Measurements from ENCODE around the gene MAZ. TPM values are rescaled to one million over a fixed set of nuclear protein-coding genes. Genes with fewer than 3 reads are reported as not detected.
A peak's percentile ranks its signal among the peaks of the same experiment; 100 is the strongest.

MAZ gene
- total and polyA plus RNA-seq, 2 of the 13 experiments (the other 11 are each of a cell fraction or from before 2014, with no cell fraction given), result 203 to 277 TPM

DNA sequence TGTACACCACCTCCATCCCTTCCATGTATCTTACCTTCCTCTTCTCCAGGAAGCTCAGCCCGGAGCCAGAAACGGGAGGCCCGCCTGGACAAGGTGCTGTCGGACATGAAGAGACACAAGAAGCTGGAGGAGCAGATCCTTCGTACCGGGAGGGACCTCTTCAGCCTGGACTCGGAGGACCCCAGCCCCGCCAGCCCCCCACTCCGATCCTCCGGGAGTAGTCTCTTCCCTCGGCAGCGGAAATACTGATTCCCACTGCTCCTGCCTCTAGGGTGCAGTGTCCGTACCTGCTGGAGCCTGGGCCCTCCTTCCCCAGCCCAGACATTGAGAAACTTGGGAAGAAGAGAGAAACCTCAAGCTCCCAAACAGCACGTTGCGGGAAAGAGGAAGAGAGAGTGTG, 13.2 kb downstream of the MAZ start:
- Histone ChIP-seq H3K27ac (ENCODE audit: extremely low read length, insufficient read depth, low read length) (peak overlapping the region; percentile 24), H3K27me3 (ENCODE audit: control insufficient read depth in 1 of 2, insufficient read depth in 2 of 2, low read length in 2 of 2) (no peaks in the 10 kb centered on the region; a peak in 2 of 5 replicates), H3K4me2 (ENCODE audit: low read depth, low read length) (peak overlapping the region; percentile 86), H3K9ac (ENCODE audit: insufficient read depth, low read depth, low read length) (no peak overlapping the region), H3K4me1 (ENCODE audit: insufficient read depth, low read length) (peaks cover 88% of the 10 kb centered on the region), H3K79me2 (ENCODE audit: insufficient read depth, low read length) (peaks cover 29% of the 10 kb centered on the region), H2AFZ (ENCODE audit: low read length) (no peak overlapping the region), H4K20me1 (ENCODE audit: insufficient read depth, low read length) (peaks cover 5% of the 10 kb centered on the region; the same call in 1 of the 2 replicates), H3K9me3 (ENCODE audit: low read length) (no peaks in the 10 kb centered on the region), H3K4me3 (replicated peaks in 1 of 3; ENCODE audit: insufficient read depth in 1 of 3, low read depth in 2 of 3, low read length in 3 of 3) (peak overlapping the region in 1 of 3 experiments; percentile 71; a peak in 2 of 6 replicates), H3K36me3 (replicated peaks in 1 of 2; ENCODE audit: control insufficient read depth in 1 of 2, insufficient read depth in 2 of 2, low read length in 2 of 2) (peaks cover 0 to 9% of the 10 kb centered on the region in 2 experiments; a peak in 2 of 5 replicates)
- in situ Hi-C loops (cut with HindIII; ENCODE audit: extremely low pct_ligation_motif_present, low pct_unique_long_range_greater_than_20kb), result loop anchor here (25.0 kb wide), 1 partner anchor 843 kb away; the partner anchor contains the start of genes FBRS and PRR14
- BruUV-seq (replicated peaks), result no TSS peak
- WGBS (ENCODE audit: low lambda C conversion rate), result 84% methylated on average over 15 of the region's 15 CpGs
- ATAC-seq (no peak), FAIRE-seq (no peak), DNase-seq (ENCODE audit: low spot score) (no peak)
- ChIA-PET POLR2A (interaction anchor here (1.3 to 7.0 kb wide), 9 partner anchors 8 to 142 kb away, joined by 3 to 145 read pairs (median 18); partner anchors contain the start of genes CDIPT, KIF22, MAZ and PRRT2), CTCF (ENCODE audit: low intra/inter-chr PET ratio, low total read pairs) (interaction anchor here (3.3 kb wide), 1 partner anchor 29 kb away, joined by 12 read pairs; no protein-coding TSS in a partner anchor)
- intact Hi-C loops (cut with micrococcal nuclease; ENCODE audit: unreplicated experiment), result no loop called here
- TF ChIP-seq AGO2 (optimal IDR thresholded peaks at IDR 0.05; ENCODE audit: low read depth, low read length), result no peak
- no peak for TF ChIP-seq NFE2L2 (IDR thresholded peaks at IDR 0.05; ENCODE audit: low read length)
- TF ChIP-seq TOE1 (CRISPR knock-in tag; IDR thresholded peaks at IDR 0.05), result no peak
- TF ChIP-seq XRCC5 (optimal IDR thresholded peaks at IDR 0.05; ENCODE audit: low read length), result peak; percentile 28
- no peak for TF ChIP-seq ZNF276 (CRISPR knock-in tag; IDR thresholded peaks at IDR 0.05; ENCODE audit: low read depth)
- TF ChIP-seq RFX3 (CRISPR knock-in tag; IDR thresholded peaks at IDR 0.05), result no peak
- 0 out of 2 replicates have a peak, but pooled peaks have one; percentile 29 for TF ChIP-seq ARID4A (CRISPR knock-in tag; IDR thresholded peaks at IDR 0.05; ENCODE audit: borderline replicate concordance)
- no peak for TF ChIP-seq HDAC2 (CRISPR knock-in tag; IDR thresholded peaks at IDR 0.05)
- TF ChIP-seq ATF7 (IDR thresholded peaks at IDR 0.05), result no peak
- no peak for TF ChIP-seq ATF7 (CRISPR knock-in tag; IDR thresholded peaks at IDR 0.05)
- TF ChIP-seq SKIL (CRISPR knock-in tag; IDR thresholded peaks at IDR 0.05; ENCODE audit: borderline replicate concordance), result no peak
- TF ChIP-seq ZNF691 (CRISPR knock-in tag; IDR thresholded peaks at IDR 0.05; ENCODE audit: borderline replicate concordance, low read depth), result no peak
- TF ChIP-seq NCOR1 (IDR thresholded peaks at IDR 0.05; ENCODE audit: borderline replicate concordance, low read length), result no peak
- TF ChIP-seq STAG1 (CRISPR knock-in tag; IDR thresholded peaks at IDR 0.05), result peak; percentile 55
- no peak for TF ChIP-seq TGIF2 (CRISPR knock-in tag; IDR thresholded peaks at IDR 0.05)
- no peak for TF ChIP-seq CBX1 (IDR thresholded peaks at IDR 0.05; ENCODE audit: low read depth)
- no peak for TF ChIP-seq BRCA1 (CRISPR knock-in tag; IDR thresholded peaks at IDR 0.05)

Measured in HepG2 (cell line).